Eye (tissue), 1 donor: Measurements from ENCODE around the gene THAP11.

Experiments used
- DNase-seq: peaks from one replicate; pipeline ENCODE4 v3.0.0-alpha.2; 2015

The THAP11 gene

GRCh38 chr16:67885976-67886375 lies 43.9 kb downstream of the THAP11 start:
- no peak for DNase-seq

- no peak for DNase-seq
Observed at GRCh38 chr16:67886387-67886786, 44.3 kb downstream of the THAP11 start.

- DNase-seq = peak; percentile 38
Observed at GRCh38 chr16:67888331-67888730, 46.2 kb downstream of the THAP11 start.

DNA sequence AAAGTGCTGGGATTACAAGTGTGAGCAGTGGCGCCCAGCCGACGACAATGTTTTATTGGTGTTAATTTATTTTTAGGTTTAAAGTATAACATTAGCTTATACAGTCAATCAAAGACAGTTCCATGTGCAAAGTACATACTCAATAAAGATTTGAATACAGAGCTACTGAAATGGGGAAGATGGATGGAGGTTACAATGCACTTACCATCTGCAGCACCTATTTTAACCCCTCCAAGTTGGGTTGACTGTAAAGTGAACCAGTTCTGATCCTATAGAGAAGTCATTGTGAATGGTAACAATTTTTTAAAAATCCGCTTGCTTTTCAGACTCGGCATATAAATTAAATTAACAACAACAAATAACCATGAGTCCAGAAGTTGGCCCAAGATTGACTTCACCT lies 50.3 kb downstream of the THAP11 start:
- DNase-seq = no peak

GRCh38 chr16:67892899-67893742 lies 51.0 kb downstream of the THAP11 start, which contains the start of gene PSKH1:
TSS of gene PSKH1 (plus strand) at chr16:67893254. CDS start at chr16:67908750, 15,496 bp downstream.
- peak; percentile 98 for DNase-seq
